GM12865 (cell line): ENCODE measurements around the gene TC2N.
A peak's percentile ranks its signal among the peaks of the same experiment; 100 is the strongest.
"Not testable (repeated sequence)": the region's sequence is repeated elsewhere in the genome, so short reads cannot be mapped to it uniquely, and the experiment has no call there.

Experiments used
- DNase-seq: peaks from one replicate; pipeline ENCODE4 v3.0.0; 2010; ENCODE audit warnings: low read depth
- H3K4me3 ChIP-seq: 2 replicates; pipeline ENCODE4 v1.5.1; 2011; ENCODE audit warnings: mild to moderate bottlenecking, low read depth, low read length, control low read depth
- TF ChIP-seq, protein P1 (sequence below): IDR thresholded peaks from 2 replicates; pipeline ENCODE4 v1.5.1; 2011; ENCODE audit warnings: low read length, control low read depth, low read depth, inconsistent platforms; ENCODE audit not compliant: insufficient read depth; ENCODE audit errors: missing control alignments

Gene TC2N

DNA sequence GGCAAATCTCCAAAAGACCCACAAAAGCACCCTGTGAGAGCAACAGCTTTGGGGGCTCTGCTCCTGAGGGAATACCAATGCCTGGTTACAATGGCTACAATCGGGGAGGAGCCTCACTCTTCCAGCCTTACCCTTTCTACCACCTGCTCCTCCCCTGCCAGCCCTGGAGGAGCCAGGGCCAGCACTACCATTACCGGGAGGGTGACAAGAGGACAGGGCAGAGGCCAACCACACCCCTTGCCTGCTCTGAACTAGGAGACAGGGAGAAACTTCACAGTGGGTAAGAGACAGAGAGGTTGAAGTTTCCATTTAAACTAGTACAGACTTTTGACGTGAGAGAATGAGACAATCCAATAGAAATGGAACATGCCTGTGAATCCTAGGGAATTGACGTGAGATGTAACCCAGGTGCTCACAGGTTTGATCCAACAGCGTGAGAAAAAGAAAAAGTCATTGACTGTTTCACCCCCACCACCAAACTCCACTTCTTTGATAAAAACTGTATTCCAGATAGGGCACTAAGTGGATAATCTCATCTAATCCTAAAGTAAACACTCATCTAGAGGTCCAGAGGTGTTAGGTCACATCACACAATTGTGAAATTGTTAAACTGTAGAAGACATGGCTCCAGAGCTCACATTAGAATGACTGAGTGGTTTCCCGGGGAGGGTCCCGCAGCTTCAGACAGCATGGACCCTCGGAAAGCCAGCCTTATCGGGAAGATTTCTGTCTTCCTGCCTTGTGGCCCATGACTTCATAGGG, 8.4 kb upstream of the TC2N start:
- no peak for DNase-seq
- TF ChIP-seq, protein P1, sequence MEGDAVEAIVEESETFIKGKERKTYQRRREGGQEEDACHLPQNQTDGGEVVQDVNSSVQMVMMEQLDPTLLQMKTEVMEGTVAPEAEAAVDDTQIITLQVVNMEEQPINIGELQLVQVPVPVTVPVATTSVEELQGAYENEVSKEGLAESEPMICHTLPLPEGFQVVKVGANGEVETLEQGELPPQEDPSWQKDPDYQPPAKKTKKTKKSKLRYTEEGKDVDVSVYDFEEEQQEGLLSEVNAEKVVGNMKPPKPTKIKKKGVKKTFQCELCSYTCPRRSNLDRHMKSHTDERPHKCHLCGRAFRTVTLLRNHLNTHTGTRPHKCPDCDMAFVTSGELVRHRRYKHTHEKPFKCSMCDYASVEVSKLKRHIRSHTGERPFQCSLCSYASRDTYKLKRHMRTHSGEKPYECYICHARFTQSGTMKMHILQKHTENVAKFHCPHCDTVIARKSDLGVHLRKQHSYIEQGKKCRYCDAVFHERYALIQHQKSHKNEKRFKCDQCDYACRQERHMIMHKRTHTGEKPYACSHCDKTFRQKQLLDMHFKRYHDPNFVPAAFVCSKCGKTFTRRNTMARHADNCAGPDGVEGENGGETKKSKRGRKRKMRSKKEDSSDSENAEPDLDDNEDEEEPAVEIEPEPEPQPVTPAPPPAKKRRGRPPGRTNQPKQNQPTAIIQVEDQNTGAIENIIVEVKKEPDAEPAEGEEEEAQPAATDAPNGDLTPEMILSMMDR, result no peak
- no peak overlapping the region for H3K4me3 ChIP-seq

GRCh38 chr14:91873471-91874415, 6.4 kb upstream of the TC2N start:
- TF ChIP-seq, protein P1, result no peak
- no peak overlapping the region for H3K4me3 ChIP-seq
- peak; percentile 87 for DNase-seq

DNA sequence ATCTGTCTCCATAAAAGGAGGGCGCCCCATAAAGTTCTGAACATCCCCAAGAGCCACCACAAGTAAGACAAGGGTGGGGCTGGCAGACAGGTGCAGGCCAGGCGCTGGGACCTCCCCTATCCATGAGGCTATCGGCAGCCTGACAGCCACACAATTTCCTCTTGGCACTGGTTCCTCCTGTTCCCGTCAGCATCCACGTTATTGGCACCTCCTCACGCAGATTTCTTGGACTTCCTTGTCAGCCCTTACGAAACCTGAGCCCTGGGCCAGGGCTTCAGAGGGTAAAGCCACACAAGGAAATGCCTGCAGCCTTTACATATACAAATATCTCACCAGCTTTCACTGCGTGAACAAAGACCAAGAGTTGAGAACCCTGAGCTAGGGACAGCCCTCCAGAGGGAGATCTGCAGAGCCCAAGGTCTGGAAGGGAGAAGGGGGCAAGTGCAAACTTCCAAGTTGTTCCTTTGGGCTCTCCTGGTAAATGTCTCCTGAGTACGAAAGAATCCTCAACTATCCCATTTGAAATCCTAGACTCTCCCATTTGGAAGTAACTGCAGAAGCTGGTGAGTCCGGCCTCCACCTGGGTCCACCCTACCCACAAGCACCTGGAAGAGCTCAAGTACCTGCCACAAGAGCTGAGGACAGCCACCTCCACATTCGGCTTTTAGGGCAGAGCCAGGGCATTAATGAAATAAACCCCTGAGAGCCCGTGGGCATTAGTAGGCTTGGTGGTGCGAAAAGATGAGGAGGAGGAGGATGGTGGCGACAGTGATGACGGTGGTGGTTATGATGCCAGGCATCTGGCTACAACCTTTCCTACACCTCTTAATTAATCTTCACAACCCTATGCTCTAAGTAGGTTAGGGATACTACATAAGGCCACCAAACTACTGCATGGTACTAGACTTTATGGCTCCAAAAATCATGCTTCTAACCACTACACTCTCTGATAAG, 5.5 kb upstream of the TC2N start:
- TF ChIP-seq, protein P1, result no peak
- H3K4me3 ChIP-seq, result no peak overlapping the region
- DNase-seq, result peak; percentile 32

DNA sequence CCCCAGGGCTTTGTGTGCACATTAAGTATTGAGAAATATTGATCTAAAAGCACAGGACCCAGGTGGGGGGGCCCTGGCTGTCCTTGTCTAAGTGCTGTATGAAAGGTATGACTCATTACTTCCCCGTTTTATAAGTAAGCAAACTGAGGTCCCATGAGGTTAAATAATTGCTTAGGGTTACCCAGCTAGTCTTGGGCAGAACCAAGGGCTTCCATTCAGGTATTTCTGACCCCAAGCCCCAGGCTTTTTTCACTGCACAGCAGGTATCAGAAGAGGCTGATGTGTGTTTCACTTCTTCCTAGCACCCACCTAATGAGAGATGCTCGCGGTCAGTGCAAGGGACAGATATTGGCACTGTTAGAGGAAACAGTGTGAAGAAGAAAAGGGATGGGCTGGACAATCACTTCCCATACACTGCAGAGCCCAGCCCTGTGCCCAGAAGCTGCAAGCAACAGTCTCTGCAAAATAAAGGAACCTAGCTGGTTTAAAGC, 4.7 kb upstream of the TC2N start:
- TF ChIP-seq, protein P1, result no peak
- DNase-seq, result peak; percentile 65
- H3K4me3 ChIP-seq, result no peak overlapping the region

- DNase-seq, H3K4me3 ChIP-seq: not testable (repeated sequence)
Observed at GRCh38 chr14:91871401-91871800, 4.1 kb upstream of the TC2N start.

DNA sequence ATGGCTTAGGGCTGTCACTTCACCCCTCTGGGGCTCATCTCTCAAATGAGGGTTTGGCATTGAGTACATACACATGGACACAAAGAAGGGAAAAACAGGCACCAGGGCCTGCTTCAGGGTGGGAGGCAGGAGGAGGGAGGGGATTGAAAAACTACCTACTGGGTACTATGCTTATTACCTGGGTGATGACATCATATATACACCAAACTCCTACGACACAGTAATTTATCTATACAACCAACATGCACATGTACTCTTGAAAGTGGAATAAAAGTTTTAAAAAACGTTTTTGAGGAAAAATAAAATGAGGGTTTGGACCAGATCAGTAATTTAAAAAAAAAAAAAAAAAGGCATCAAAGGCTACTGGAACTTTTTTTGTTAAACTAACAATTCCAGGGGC, 3.6 kb upstream of the TC2N start:
- no peak for DNase-seq
- no peak overlapping the region for H3K4me3 ChIP-seq
- TF ChIP-seq, protein P1, result no peak
